Measurements from ENCODE around the gene WWOX.

Gene WWOX

GRCh38 chr16:78869492-78869891, 770.0 kb downstream of the WWOX start:
- DNase-seq (ENCODE audit: extremely low read depth in 1 of 2, low read depth in 1 of 2), result no peak

- no peak for DNase-seq (ENCODE audit: extremely low read depth in 1 of 2, low read depth in 1 of 2)
Observed at GRCh38 chr16:78871241-78871640, 771.8 kb downstream of the WWOX start.

- DNase-seq (ENCODE audit: extremely low read depth in 1 of 2, low read depth in 1 of 2), result no peak
Observed at GRCh38 chr16:78876671-78877070, 777.2 kb downstream of the WWOX start.

- no peak for DNase-seq (ENCODE audit: extremely low read depth in 1 of 2, low read depth in 1 of 2)
Observed at GRCh38 chr16:78877114-78877655, 777.7 kb downstream of the WWOX start.

- DNase-seq (ENCODE audit: extremely low read depth in 1 of 2, low read depth in 1 of 2), result no peak
Observed at GRCh38 chr16:78878570-78878969, 779.1 kb downstream of the WWOX start.

DNA sequence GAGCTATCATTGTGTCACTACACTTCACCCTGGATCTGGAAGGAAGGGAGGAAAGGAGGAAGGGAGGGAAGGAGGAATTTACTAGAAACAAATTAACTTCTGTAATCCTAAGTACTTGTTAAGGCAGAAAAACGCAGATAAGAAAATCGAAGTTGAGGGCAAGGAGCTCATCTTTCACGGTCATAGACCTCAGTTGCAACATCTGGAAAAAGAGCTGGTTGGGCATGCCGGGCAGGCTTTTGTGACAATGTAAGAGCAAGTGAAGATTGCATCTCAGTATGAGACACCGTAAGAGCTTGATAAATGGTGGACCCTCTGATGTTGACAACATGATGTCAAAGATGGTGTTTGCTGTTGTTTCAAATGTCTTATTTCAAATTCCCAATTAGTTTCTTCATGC, 779.6 kb downstream of the WWOX start:
- no peak for DNase-seq (ENCODE audit: extremely low read depth in 1 of 2, low read depth in 1 of 2)

DNA sequence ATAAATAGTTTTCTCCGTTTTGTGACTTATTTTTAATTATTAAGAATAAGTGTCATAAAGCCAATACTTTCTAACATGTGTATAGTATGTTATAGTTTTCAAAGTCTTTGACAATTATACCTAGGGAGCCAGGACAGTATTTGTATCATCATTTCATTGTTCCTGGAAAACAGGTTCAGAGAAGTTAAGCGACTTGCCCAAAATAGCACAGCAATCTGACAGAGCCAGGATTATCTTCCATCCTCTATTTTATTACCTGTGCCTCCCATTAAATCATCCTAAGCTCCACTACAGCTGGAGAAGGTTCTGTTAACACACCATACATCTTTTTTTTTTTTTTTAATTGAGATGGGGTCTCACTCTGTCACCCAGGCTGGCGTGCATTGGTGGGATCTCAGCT, 782.7 kb downstream of the WWOX start:
- no peak for DNase-seq (ENCODE audit: extremely low read depth in 1 of 2, low read depth in 1 of 2)

GRCh38 chr16:78882751-78883150, 783.3 kb downstream of the WWOX start:
- no peak for DNase-seq (ENCODE audit: extremely low read depth in 1 of 2, low read depth in 1 of 2)

- DNase-seq (ENCODE audit: extremely low read depth in 1 of 2, low read depth in 1 of 2), result no peak
Observed at GRCh38 chr16:78884204-78884603, 784.8 kb downstream of the WWOX start.

DNA sequence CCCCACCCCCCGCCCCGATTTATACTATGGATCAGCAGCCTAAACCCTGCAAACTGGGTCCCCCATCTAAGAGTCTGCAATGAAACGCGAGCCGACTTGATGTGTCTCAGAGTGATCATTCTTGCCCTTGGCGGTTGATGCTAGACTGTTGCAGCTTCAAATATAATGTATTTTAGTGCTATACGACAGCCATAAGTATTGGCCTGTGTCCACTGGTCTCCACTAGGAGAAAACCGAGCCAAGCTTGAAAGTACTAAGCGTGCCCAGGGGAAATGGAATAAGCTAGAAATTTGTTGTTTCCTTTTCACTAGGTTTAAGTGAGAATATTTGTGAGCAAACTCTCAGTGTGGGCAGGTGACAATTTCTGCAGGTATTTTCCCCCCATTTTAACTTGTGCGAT, 789.9 kb downstream of the WWOX start:
- DNase-seq (ENCODE audit: extremely low read depth in 1 of 2, low read depth in 1 of 2), result no peak

DNA sequence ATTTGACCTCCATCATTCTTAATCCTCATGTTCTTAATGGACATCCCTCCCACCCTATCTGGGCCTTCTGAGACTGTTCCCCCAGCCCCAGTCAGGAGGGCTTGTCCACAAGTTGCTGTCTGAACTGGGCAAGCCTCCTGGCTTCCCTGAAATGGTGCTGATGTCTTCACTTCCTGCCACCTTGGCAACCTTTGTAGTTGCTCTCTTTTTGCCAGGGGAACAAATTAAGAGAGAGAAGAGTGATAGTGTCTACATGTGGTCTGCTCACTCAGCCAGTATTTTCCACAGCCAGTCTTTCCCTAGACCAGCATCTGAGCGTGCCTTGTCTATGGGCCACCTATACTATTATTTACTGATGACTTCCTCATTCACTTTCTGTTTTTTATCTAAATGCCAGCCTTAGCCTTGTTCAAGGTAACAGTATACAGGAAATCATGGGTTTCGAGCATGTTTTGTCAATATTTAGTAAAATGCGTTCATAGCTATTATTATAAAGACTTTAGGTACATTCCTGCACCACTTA, 791.0 kb downstream of the WWOX start:
- no peak for DNase-seq (ENCODE audit: extremely low read depth in 1 of 2, low read depth in 1 of 2)

- no peak for DNase-seq (ENCODE audit: extremely low read depth in 1 of 2, low read depth in 1 of 2)
Observed at GRCh38 chr16:78892951-78893733, 793.7 kb downstream of the WWOX start.

GRCh38 chr16:78894886-78895285, 795.4 kb downstream of the WWOX start:
- DNase-seq (ENCODE audit: extremely low read depth in 1 of 2, low read depth in 1 of 2), result no peak

DNA sequence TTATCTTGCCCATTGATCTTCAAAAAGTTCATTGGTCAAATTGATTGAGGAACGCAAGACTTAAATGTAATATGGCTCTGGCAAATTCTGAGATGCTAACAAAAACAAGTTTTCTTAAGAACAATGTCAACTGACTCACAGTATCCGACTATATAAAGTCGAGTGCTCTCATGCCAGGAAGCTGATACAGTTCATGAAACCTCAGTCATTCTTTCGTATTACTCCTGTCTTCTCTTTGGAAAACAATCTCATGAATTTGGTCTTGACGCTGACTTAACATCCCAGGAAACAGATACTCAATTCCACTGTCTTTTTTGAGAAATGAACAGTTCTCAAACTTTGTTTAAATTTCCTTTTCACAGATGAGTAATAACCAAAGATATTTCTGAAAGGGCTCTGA, 796.2 kb downstream of the WWOX start:
- DNase-seq (ENCODE audit: extremely low read depth in 1 of 2, low read depth in 1 of 2), result no peak

DNA sequence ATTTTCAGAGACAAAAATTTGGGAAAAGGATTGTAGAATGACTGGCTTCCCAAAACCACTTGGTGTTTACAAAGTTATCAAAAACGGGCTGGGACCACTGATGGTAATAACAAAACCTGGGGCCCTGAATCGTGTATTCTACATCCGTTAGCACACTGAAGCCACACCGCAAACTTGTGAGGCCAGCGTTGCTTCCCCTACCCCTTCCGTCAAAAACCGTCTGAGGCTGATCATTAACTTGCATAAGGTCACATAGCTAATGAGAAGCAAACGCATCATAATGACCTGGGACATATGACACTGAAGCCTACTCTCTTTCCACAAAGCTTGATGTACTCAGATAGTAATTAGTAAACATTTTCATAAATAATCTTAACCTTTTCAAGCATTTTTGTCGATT, 796.8 kb downstream of the WWOX start:
- DNase-seq (ENCODE audit: extremely low read depth in 1 of 2, low read depth in 1 of 2), result no peak

- no peak for DNase-seq (ENCODE audit: extremely low read depth in 1 of 2, low read depth in 1 of 2)
Observed at GRCh38 chr16:78897299-78897698, 797.8 kb downstream of the WWOX start.

DNA sequence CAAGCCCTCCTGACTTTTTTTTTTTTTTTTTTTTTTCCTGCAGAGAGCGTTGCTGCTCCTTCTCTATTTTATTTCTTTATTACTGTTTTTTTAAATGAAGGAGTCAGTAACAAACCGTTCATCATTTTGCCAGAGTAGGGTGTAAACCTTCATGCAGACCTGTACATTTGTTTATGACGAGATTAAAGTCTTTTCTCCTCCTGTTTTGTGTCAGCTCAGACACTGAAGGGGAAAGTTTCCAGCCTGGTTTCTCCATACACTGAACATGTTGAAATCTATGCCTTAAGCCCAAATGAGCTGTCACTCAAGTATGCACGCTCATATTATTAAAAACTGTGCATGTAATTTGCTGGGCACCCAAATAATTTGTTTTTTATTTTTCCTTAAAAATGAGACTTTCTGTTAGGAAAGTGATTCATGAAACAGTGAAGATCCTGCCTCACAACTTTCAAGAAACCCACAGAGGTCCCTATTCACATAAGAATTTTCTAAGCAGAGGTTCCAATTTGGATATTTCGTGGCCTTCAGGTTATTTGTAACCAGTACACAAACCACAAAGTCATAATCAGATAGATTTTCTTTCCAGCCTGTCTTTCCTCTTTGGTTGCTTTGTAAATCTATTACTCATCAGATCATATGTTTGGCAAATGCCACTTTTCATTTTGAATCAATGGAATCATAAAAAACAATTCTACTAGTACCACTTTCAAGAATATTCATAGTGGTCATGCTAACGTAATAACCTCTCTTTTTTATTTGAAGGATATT, 800.8 kb downstream of the WWOX start:
- no peak for DNase-seq (ENCODE audit: extremely low read depth in 1 of 2, low read depth in 1 of 2)

DNA sequence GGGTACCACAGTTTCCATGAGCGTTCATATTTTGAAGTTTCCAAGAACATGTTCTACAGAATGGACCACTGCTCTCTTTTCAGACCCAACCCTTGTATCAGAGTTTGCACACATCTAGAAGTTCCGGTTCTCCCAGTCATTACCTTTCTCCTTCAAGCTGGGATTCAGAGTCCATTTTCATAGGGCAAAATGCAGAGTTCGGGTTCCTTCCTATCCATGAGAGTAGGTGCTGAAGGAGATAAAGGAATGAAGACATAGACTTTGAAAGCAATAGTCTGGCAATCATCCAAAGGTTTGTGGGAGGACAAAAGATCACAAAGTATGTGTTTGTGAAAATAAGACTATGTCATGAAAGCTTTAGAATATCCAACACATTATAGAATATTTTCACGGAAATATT, 801.5 kb downstream of the WWOX start:
- DNase-seq (ENCODE audit: extremely low read depth in 1 of 2, low read depth in 1 of 2), result no peak

DNA sequence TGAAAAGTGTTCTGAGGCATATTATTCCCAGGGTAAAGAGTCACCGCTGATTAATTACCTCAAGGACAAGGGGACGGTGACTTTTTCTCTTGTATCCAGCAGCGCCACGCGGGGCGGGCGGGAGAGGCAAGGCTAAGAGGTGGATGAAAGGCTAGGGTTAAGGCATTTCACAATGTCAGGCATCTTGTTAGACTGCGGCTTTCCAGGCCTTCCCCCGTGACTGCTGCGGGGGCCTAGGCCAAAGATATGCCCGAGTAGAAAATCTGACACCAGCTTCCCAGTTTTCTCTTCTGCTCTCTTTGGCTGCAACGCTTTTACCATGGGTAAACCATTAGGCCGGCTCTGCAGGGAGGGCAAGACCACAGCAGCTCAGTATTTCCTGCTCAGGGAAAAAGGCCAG, 802.9 kb downstream of the WWOX start:
- no peak for DNase-seq (ENCODE audit: extremely low read depth in 1 of 2, low read depth in 1 of 2)

DNA sequence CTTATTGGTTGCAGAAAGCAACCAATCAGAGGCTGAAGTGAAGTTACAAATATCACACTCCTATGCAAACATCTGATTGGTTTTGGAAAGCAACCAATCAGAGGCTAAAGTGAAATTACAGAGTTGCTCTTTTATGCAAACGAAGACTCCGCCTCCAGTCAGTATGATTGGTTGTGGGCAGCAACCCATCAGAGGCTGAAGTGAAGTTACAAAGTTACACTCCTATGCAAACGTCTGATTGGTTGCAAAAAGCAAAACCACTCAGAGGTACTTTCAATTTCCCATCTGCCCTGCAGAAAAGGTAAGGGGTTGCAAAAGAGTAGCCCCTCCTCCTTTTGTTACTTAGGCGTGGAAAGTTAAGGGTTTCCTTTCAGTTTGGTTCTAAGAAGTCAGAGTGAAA, 803.8 kb downstream of the WWOX start:
- no peak for DNase-seq (ENCODE audit: extremely low read depth in 1 of 2, low read depth in 1 of 2)

GRCh38 chr16:78903843-78904242, 804.4 kb downstream of the WWOX start:
- DNase-seq (ENCODE audit: extremely low read depth in 1 of 2, low read depth in 1 of 2), result no peak

DNA sequence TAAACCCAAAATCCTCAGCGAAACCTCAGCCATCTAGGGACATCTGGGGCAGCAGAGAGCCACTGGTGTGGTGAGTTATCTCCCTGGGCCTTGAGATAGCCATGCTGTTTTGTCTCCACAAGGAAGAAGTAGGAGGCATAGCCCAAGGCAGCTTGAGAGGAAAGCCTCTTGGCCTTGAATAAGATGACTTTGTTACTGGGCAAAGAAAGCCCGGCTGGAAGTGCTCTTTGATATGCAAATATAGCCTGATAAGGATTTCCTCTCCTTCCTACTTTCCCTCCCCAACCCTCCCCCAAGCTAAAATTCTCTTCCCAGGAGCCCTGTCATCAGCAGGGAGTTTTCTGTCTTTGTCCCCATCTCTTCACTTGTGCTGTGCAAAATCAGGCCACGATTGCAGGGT, 806.7 kb downstream of the WWOX start:
- no peak for DNase-seq (ENCODE audit: extremely low read depth in 1 of 2, low read depth in 1 of 2)

Measured in stimulated activated CD8-positive, alpha-beta memory T cell treated with anti-CD3 and anti-CD28 coated beads, Interleukin-7, amount 100 ng/mL, for 48 hours (primary cell).